Upper lobe of left lung (tissue), 6 donors: ENCODE measurements around the gene ACCS. TPM values are rescaled to one million over a fixed set of nuclear protein-coding genes. Genes with fewer than 3 reads are reported as not detected.

Experiments used
- ATAC-seq, 2 donors: fragments of 200-7000 bp; cut with Tn5 transposase; one replicate each; pipeline ENCODE4 v1.9.1; 2022; ENCODE audit warnings: mild to moderate bottlenecking in 2 of 2, moderate library complexity in 2 of 2; ENCODE audit not compliant: low FRiP score in 2 of 2
- DNase-seq, 2 donors: peaks; one replicate each; pipeline ENCODE4 v3.0.0-alpha.2; 2019 to 2020
- H3K27ac ChIP-seq, 4 donors: fragments of 200-600 bp; sonication (generic); one replicate each; pipeline ENCODE4 v1.5.1; 2016 to 2019
- H3K27me3 ChIP-seq, 4 donors: fragments of 200-600 bp; sonication (generic); one replicate each; pipeline ENCODE4 v1.5.1; 2017 to 2019
- H3K36me3 ChIP-seq, 4 donors: fragments of 200-600 bp; sonication (generic); one replicate each; pipeline ENCODE4 v1.5.1; 2016 to 2019
- H3K4me1 ChIP-seq, 4 donors: fragments of 200-600 bp; sonication (generic); one replicate each; pipeline ENCODE4 v1.5.1; 2018 to 2019
- H3K4me3 ChIP-seq, 4 donors: fragments of 200-600 bp; sonication (generic); one replicate each; pipeline ENCODE4 v1.5.1; 2017 to 2019; ENCODE audit warnings: mild to moderate bottlenecking in 2 of 4, moderate library complexity in 1 of 4
- H3K9me3 ChIP-seq, 4 donors: fragments of 200-600 bp; sonication (generic); one replicate each; pipeline ENCODE4 v1.5.1; 2018 to 2019
- CTCF ChIP-seq, 6 experiments: fragments of 450-650 bp in 4 of 6; fragments of 200-600 bp in 2 of 6; sonication (generic) in 2 of 6; IDR thresholded peaks; one replicate each; pipeline ENCODE4 v1.5.1; 2016 to 2019; ENCODE audit warnings: antibody characterized with exemption in 6 of 6
- EP300 ChIP-seq, 4 donors: sonication (generic); formaldehyde crosslinking; IDR thresholded peaks; one replicate each; pipeline ENCODE4 v1.5.1; 2017; ENCODE audit warnings: antibody characterized with exemption in 4 of 4, control low read depth in 2 of 4
- POLR2A ChIP-seq, 4 donors: fragments of 450-650 bp; IDR thresholded peaks; one replicate each; pipeline ENCODE4 v1.5.1; 2016 to 2017; ENCODE audit warnings: antibody characterized with exemption in 4 of 4, mild to moderate bottlenecking in 2 of 4
- POLR2AphosphoS5 ChIP-seq, 2 donors: sonication (generic); formaldehyde crosslinking; IDR thresholded peaks; one replicate each; pipeline ENCODE4 v1.5.1; 2017; ENCODE audit warnings: antibody characterized with exemption in 2 of 2
- WGBS, 2 donors: methylation state at CpG; one replicate each; pipeline ENCODE4 v1.1.5; 2017 to 2018; 5-methylcytosine and 5-hydroxymethylcytosine counted together
- total RNA-seq, 6 donors: library from RNA; depleted of rRNA in 4 of 6; stranded (reverse); fragments of >200 nt in 4 of 6; gene quantifications; one replicate each; pipeline versions ENCODE4 v1.1.0 to v1.2.1, GENCODE V29; 2016 to 2021
- donor health status: DM: no; HTN: no; CAD: no; lungs with moderate emphysema.
- donor health status: DM: no; HTN: yes; CAD: no; lungs with severe emphysema.

Gene ACCS
- total RNA-seq, 6 donors from 2014 or later: 15.4 to 120 (median 34.0) TPM

DNA sequence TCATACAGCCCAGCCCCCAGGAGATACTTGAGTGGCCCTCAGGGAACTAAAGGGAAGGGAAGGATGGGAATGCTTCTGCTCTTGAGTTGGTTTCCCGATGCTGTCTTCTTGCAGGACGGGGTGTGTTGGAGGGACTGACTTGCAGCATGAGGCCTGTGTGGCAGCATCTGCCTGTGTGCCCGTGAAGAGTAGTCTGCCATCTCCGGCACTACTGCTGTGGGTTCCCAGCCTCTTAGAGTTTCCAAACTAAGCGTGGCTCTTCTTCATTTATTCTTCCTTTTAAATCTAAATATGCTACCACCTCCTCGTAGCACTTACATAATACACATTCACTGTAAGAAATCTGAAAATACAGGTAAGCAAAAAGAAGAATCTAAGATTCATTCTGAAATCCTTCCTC, 42.2 kb downstream of the ACCS start:
- TF ChIP-seq CTCF (IDR thresholded peaks at IDR 0.05): no peak
- TF ChIP-seq EP300 (IDR thresholded peaks at IDR 0.05): no peak
- TF ChIP-seq POLR2A (IDR thresholded peaks at IDR 0.05): no peak
- no peak for TF ChIP-seq POLR2AphosphoS5 (IDR thresholded peaks at IDR 0.05)
- 82 to 90% methylated on average over 6 of the region's 6 CpGs for WGBS, 2 donors
- ATAC-seq: no peak
- H3K36me3 ChIP-seq: peaks cover 0 to 36% (median 16%) of the 10 kb centered on the region in 4 donors
- DNase-seq: no peak
- peaks cover 0 to 12% (median 8%) of the 10 kb centered on the region in 4 donors for H3K4me1 ChIP-seq
- no peak overlapping the region for H3K27ac ChIP-seq
- no peak overlapping the region for H3K4me3 ChIP-seq
- no peaks in the 10 kb centered on the region for H3K27me3 ChIP-seq
- no peaks in the 10 kb centered on the region for H3K9me3 ChIP-seq

GRCh38 chr11:44110231-44110679, 44.2 kb downstream of the ACCS start:
- Histone ChIP-seq H3K4me3 (no peak overlapping the region), H3K27me3 (no peaks in the 10 kb centered on the region), H3K4me1 (peaks cover 0 to 12% (median 8%) of the 10 kb centered on the region in 4 donors), H3K9me3 (no peaks in the 10 kb centered on the region), H3K36me3 (peaks cover 5 to 50% (median 26%) of the 10 kb centered on the region in 4 donors), H3K27ac (no peak overlapping the region)
- 1 to 5% methylated on average over 4 of the region's 4 CpGs for WGBS, 2 donors
- peak; percentile 76 to 86 for ATAC-seq
- no peak for TF ChIP-seq POLR2AphosphoS5 (IDR thresholded peaks at IDR 0.05)
- no peak for TF ChIP-seq EP300 (IDR thresholded peaks at IDR 0.05)
- TF ChIP-seq POLR2A (IDR thresholded peaks at IDR 0.05): no peak
- peak in 5 of 6 experiments; percentile 53 to 66 (median 57) for TF ChIP-seq CTCF (IDR thresholded peaks at IDR 0.05)
- peak in 1 of 2 donors; percentile 51 for DNase-seq

DNA sequence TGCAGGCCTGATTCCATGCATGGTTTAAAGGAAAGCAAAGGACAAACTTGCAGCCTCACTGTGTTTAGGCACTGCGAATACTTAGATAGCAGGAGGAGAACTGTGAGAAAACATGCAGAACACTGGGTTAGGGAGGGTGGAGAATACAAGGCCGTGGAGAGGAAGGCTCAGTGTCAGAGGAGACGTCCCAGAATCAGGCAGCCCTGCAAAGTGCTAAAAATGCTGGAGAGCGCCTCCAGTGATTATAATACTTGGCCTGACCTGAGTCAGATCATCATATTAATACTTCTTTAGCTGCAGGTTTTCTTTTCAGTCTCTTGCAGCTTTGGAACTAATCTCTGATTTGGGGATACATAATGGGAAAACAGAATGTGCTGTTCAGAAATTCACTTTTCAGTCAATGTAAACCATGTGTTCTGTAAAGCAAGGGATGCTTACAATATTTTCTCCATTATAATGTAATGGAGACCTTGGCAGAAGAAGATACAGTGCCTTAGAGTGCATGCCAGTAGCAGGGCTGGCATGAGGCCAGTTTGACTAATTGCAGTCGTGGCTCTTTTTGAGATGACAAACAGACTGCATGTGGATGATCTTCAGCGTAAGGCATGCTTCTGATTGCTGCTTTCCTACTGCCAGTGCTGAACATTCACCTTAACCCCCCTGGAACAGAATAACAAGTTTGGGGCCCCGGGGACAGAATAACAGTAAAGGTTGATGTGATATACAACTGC, 46.2 kb downstream of the ACCS start:
- ATAC-seq: no peak
- peaks cover 5 to 63% (median 28%) of the 10 kb centered on the region in 4 donors for H3K36me3 ChIP-seq

DNA sequence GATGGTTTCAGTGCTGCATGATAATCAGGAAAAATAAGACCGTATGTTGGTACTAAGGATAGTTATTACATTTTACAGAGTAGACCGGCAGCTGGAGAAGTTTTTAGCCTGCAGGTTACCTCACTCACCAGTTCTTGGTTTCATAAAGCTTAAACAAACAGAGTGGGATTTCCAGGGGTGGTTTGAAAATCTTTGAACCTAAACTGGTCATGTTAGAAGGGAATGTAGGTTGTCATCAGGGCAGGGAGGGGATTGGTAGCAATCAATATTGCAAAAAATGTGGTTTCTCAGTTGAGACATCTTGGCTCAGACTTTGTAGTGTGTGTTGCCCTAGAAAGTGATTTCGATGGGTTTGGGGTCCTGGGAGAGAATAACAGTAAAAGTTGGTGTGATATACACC, 46.9 kb downstream of the ACCS start:
- peaks cover 5 to 63% (median 24%) of the 10 kb centered on the region in 4 donors for H3K36me3 ChIP-seq
- no peak for TF ChIP-seq CTCF (IDR thresholded peaks at IDR 0.05)
- no peak for TF ChIP-seq POLR2AphosphoS5 (IDR thresholded peaks at IDR 0.05)
- TF ChIP-seq POLR2A (IDR thresholded peaks at IDR 0.05): no peak
- no peak for TF ChIP-seq EP300 (IDR thresholded peaks at IDR 0.05)
- ATAC-seq: no peak
- H3K9me3 ChIP-seq: no peaks in the 10 kb centered on the region
- WGBS, 2 donors: 84 to 86% methylated on average over 3 of the region's 3 CpGs
- H3K4me1 ChIP-seq: peaks cover 0 to 12% (median 8%) of the 10 kb centered on the region in 4 donors
- H3K27me3 ChIP-seq: no peaks in the 10 kb centered on the region
- no peak overlapping the region for H3K27ac ChIP-seq
- H3K4me3 ChIP-seq: no peak overlapping the region
- no peak for DNase-seq

More for the DNA sequence above, 46.2 kb downstream of the ACCS start:
- no peak overlapping the region for H3K27ac ChIP-seq
- H3K27me3 ChIP-seq: no peaks in the 10 kb centered on the region
- DNase-seq: no peak
- 72 to 79% methylated on average over 7 of the region's 7 CpGs for WGBS, 2 donors
- no peak for TF ChIP-seq POLR2A (IDR thresholded peaks at IDR 0.05)
- no peak for TF ChIP-seq CTCF (IDR thresholded peaks at IDR 0.05)
- TF ChIP-seq EP300 (IDR thresholded peaks at IDR 0.05): no peak
- no peak for TF ChIP-seq POLR2AphosphoS5 (IDR thresholded peaks at IDR 0.05)
- H3K9me3 ChIP-seq: no peaks in the 10 kb centered on the region
- peaks cover 0 to 12% (median 8%) of the 10 kb centered on the region in 4 donors for H3K4me1 ChIP-seq
- no peak overlapping the region for H3K4me3 ChIP-seq
